GM23248 (cell line): Measurements from ENCODE around the gene WDR27. TPM values are rescaled to one million over a fixed set of nuclear protein-coding genes. Genes with fewer than 3 reads are reported as not detected.
A peak's percentile ranks its signal among the peaks of the same experiment; 100 is the strongest.

Source experiments
- DNase-seq: peaks from one replicate; pipeline ENCODE4 v3.0.0-alpha.2; 2015
- H2AFZ ChIP-seq: fragments of 200-600 bp; sonication (generic); 2 replicates; pipeline ENCODE4 v1.6.1; 2016; ENCODE audit warnings: antibody characterized with exemption
- H3F3A ChIP-seq: fragments of 200-600 bp; sonication (generic); 2 replicates; pipeline ENCODE4 v1.6.1; 2016; ENCODE audit warnings: mild to moderate bottlenecking, antibody characterized with exemption, mixed run types; ENCODE audit not compliant: insufficient read depth
- H3K27ac ChIP-seq: fragments of 200-600 bp; sonication (generic); 2 replicates; pipeline ENCODE4 v1.5.1; 2016; ENCODE audit warnings: mild to moderate bottlenecking
- H3K27me3 ChIP-seq: fragments of 200-600 bp; sonication (generic); replicated peaks from 2 replicates; pipeline ENCODE4 v1.6.1; 2016; ENCODE audit warnings: mild to moderate bottlenecking; ENCODE audit not compliant: insufficient read depth
- H3K36me3 ChIP-seq: fragments of 200-600 bp; sonication (generic); 2 replicates; pipeline ENCODE4 v1.6.1; 2016; ENCODE audit warnings: low read depth, mild to moderate bottlenecking
- H3K4me1 ChIP-seq: fragments of 200-600 bp; sonication (generic); 2 replicates; pipeline ENCODE4 v1.6.1; 2016; ENCODE audit warnings: mild to moderate bottlenecking; ENCODE audit not compliant: insufficient read depth
- H3K4me2 ChIP-seq: fragments of 200-600 bp; sonication (generic); one replicate; pipeline ENCODE4 v1.6.1; 2016; ENCODE audit warnings: mild to moderate bottlenecking; ENCODE audit not compliant: unreplicated experiment
- H3K4me3 ChIP-seq: fragments of 200-600 bp; sonication (generic); 2 replicates; pipeline ENCODE4 v1.5.1; 2016; ENCODE audit warnings: mild to moderate bottlenecking
- H3K79me2 ChIP-seq: fragments of 200-600 bp; sonication (generic); 2 replicates; pipeline ENCODE4 v1.6.1; 2016; ENCODE audit warnings: mild to moderate bottlenecking; ENCODE audit not compliant: insufficient read depth
- H3K9ac ChIP-seq: fragments of 200-600 bp; sonication (generic); 2 replicates; pipeline ENCODE4 v1.6.1; 2016; ENCODE audit warnings: mild to moderate bottlenecking
- H3K9me2 ChIP-seq: fragments of 200-600 bp; sonication (generic); 2 replicates; pipeline ENCODE4 v1.6.1; 2016; ENCODE audit warnings: mixed run types, mild to moderate bottlenecking, moderate library complexity; ENCODE audit not compliant: insufficient read depth
- H3K9me3 ChIP-seq: fragments of 200-600 bp; sonication (generic); one replicate; pipeline ENCODE4 v1.6.1; 2017; ENCODE audit warnings: low read depth
- H4K20me1 ChIP-seq: fragments of 200-600 bp; sonication (generic); 2 replicates; pipeline ENCODE4 v1.6.0; 2016; ENCODE audit not compliant: insufficient read depth
- EZH2 ChIP-seq: fragments of 200-600 bp; sonication (generic); IDR thresholded peaks from 2 replicates; pipeline ENCODE4 v1.6.1; 2018; ENCODE audit warnings: antibody characterized with exemption, mild to moderate bottlenecking; ENCODE audit not compliant: insufficient read depth, poor library complexity, severe bottlenecking
- EZH2phosphoT487 ChIP-seq: fragments of 200-600 bp; sonication (generic); IDR thresholded peaks from 2 replicates; pipeline ENCODE4 v1.6.1; 2018; ENCODE audit warnings: antibody characterized with exemption, moderate library complexity, mild to moderate bottlenecking, low read depth; ENCODE audit not compliant: insufficient read depth
- WGBS, 2 experiments: methylation state at CpG; one replicate each; pipeline ENCODE4 v1.1.6; 2015 to 2017; ENCODE audit warnings: low lambda C conversion rate in 2 of 2, low coverage in 1 of 2; ENCODE audit errors: missing lambda C conversion rate in 2 of 2; 5-methylcytosine and 5-hydroxymethylcytosine counted together
- in situ Hi-C: fragments of 300-500 bp; cut with MboI; formaldehyde crosslinking; loops from 2 replicates; pipeline ENCODE4 v1.15.0; 2020
- polyA plus RNA-seq: library from polyadenylated mRNA; unstranded; fragments of >200 nt; fragmentation: Nextera tagmentation; extraction: Ambion mirVana; gene quantifications from 2 replicates; pipeline ENCODE4 v1.2.1, GENCODE V29; 2016
- total RNA-seq: library from RNA; depleted of rRNA; stranded (reverse); fragments of >200 nt; shearing (Covaris generic); gene quantifications from 2 replicates; pipeline ENCODE4 v1.2.3, GENCODE V29; 2014

WDR27 gene
- total and polyA plus RNA-seq, 2 experiments from 2014 or later: 9.2 to 9.3 TPM

DNA sequence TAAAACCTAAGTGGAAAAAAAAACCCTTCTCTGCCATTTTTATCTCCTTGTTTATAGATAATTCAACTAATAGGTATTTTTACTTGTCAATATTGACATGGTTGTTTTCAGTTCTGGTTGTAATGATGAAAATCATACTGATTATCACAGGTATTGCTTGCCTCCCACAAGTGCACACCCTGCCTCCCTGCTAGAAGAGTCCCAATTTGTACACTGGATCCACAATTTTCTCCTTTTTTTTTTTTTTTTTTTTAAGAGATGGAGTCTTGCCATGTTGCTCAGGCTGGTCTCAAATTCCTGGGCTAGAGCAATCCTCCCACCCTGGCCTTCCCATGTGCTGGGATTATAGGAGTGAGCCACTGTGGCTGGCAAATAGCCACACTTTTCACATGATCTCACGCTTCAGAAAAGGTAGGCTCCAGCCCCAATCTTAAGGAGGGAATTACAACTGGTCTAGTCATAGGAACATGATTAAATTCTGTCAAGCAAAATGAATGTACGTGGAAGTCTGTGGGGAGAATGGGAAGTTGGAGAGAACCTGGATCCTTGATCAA, 37.2 kb upstream of the WDR27 start:
- no peaks in the 10 kb centered on the region for H4K20me1 ChIP-seq

GRCh38 chr6:169738204-169738975, 36.6 kb upstream of the WDR27 start:
- Histone ChIP-seq H3K36me3 (no peaks in the 10 kb centered on the region), H3K9me2 (no peaks in the 10 kb centered on the region), H3K4me2 (no peak overlapping the region), H2AFZ (0 out of 2 replicates have a peak overlapping the region, but pooled peaks have one; percentile 30), H3K27me3 (no peaks in the 10 kb centered on the region; the same call in 1 of the 2 replicates), H3F3A (no peaks in the 10 kb centered on the region), H3K9me3 (no peaks in the 10 kb centered on the region), H4K20me1 (no peaks in the 10 kb centered on the region), H3K79me2 (no peaks in the 10 kb centered on the region), H3K27ac (no peak overlapping the region), H3K9ac (no peak overlapping the region), H3K4me3 (no peak overlapping the region), H3K4me1 (no peaks in the 10 kb centered on the region)
- WGBS, 2 experiments: 33 to 43% methylated on average over 9 of the region's 9 CpGs
- peak; percentile 53 for DNase-seq
- TF ChIP-seq EZH2phosphoT487: no peak
- no peak for TF ChIP-seq EZH2
- in situ Hi-C loops: no loop called here

More for the DNA sequence above, 37.2 kb upstream of the WDR27 start:
- Histone ChIP-seq H3K27me3 (no peaks in the 10 kb centered on the region; the same call in 1 of the 2 replicates), H3K4me3 (no peak overlapping the region), H3F3A (no peaks in the 10 kb centered on the region), H3K79me2 (no peaks in the 10 kb centered on the region), H3K36me3 (no peaks in the 10 kb centered on the region), H3K27ac (no peak overlapping the region), H2AFZ (0 out of 2 replicates have a peak overlapping the region, but pooled peaks have one; percentile 30), H3K4me1 (no peaks in the 10 kb centered on the region), H3K9me3 (no peaks in the 10 kb centered on the region), H3K4me2 (no peak overlapping the region), H3K9me2 (no peaks in the 10 kb centered on the region), H3K9ac (no peak overlapping the region)
- DNase-seq: no peak
- in situ Hi-C loops: no loop called here
- WGBS, 2 experiments: 88 to 95% methylated on average over 2 of the region's 2 CpGs
- TF ChIP-seq EZH2phosphoT487 (no peak), EZH2 (no peak)

DNA sequence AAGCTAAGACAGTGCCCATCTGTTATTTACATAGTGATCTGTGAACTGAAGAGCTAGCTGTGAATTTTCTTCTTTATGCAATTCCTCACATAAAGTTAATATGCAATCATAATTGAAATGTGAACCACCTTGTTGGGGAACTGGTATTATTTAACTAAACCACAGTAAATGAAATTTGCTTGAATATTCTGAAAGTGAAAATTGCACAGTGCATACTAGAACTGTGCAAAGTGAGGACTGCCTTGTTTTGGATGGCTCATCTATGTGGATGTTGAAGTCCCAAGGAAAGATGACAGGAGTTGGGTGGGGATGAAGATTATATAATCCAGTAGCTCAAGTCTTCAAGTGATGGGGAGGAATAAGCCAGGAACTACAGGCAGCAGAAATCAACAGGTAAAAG, 28.1 kb upstream of the WDR27 start:
- H3K9ac ChIP-seq: no peak overlapping the region
- no peaks in the 10 kb centered on the region for H4K20me1 ChIP-seq
- TF ChIP-seq EZH2: no peak
- TF ChIP-seq EZH2phosphoT487: no peak
- H2AFZ ChIP-seq: no peak overlapping the region
- in situ Hi-C loops: no loop called here
- H3K4me2 ChIP-seq: no peak overlapping the region
- H3K36me3 ChIP-seq: no peaks in the 10 kb centered on the region
- H3K27me3 ChIP-seq: no peaks in the 10 kb centered on the region
- DNase-seq: no peak
- H3K9me2 ChIP-seq: no peaks in the 10 kb centered on the region
- no peaks in the 10 kb centered on the region for H3K9me3 ChIP-seq
- H3K4me1 ChIP-seq: no peaks in the 10 kb centered on the region
- H3K27ac ChIP-seq: no peak overlapping the region
- H3K79me2 ChIP-seq: no peaks in the 10 kb centered on the region
- H3F3A ChIP-seq: peaks cover 10% of the 10 kb centered on the region; the same call in 1 of the 2 replicates
- H3K4me3 ChIP-seq: no peak overlapping the region

GRCh38 chr6:169726963-169727362, 25.1 kb upstream of the WDR27 start:
- no peak overlapping the region for H3K4me3 ChIP-seq
- in situ Hi-C loops: no loop called here
- peaks cover 8% of the 10 kb centered on the region for H3K4me1 ChIP-seq
- no peaks in the 10 kb centered on the region for H3K9me2 ChIP-seq
- peaks cover 24% of the 10 kb centered on the region for H3F3A ChIP-seq
- no peak for TF ChIP-seq EZH2phosphoT487
- TF ChIP-seq EZH2: no peak
- H3K9ac ChIP-seq: no peak overlapping the region
- H3K9me3 ChIP-seq: no peaks in the 10 kb centered on the region
- no peaks in the 10 kb centered on the region for H3K36me3 ChIP-seq
- H3K27ac ChIP-seq: no peak overlapping the region
- no peak for DNase-seq
- no peaks in the 10 kb centered on the region for H3K27me3 ChIP-seq
- H2AFZ ChIP-seq: no peak overlapping the region
- no peaks in the 10 kb centered on the region for H4K20me1 ChIP-seq
- H3K4me2 ChIP-seq: no peak overlapping the region
- H3K79me2 ChIP-seq: peaks cover 5% of the 10 kb centered on the region
